C4-2B (cell line): Measurements from ENCODE around the gene SNX15.
"Not testable (repeated sequence)": the region's sequence is repeated elsewhere in the genome, so short reads cannot be mapped to it uniquely, and the experiment has no call there.

Experiments used
- H3K27ac ChIP-seq: fragments of 450-650 bp; 2 replicates; pipeline ENCODE4 v1.5.1; 2017
- CTCF ChIP-seq: fragments of 450-650 bp; conservative IDR thresholded peaks from 2 replicates; pipeline ENCODE4 v1.5.1; 2017; ENCODE audit warnings: mild to moderate bottlenecking
- ZFX ChIP-seq: fragments of 450-650 bp; IDR thresholded peaks from 2 replicates; pipeline ENCODE4 v1.6.1; 2017

The SNX15 gene

GRCh38 chr11:64996710-64997380 is 30.4 kb upstream of the SNX15 start, which contains the start of gene BATF2:
TSS of gene BATF2 (minus strand) at chr11:64996971. CDS start at chr11:64996914, 57 bp downstream.
- TF ChIP-seq CTCF: no peak
- no peak for TF ChIP-seq ZFX
- H3K27ac ChIP-seq: no peak within 1 kb of the TSS

- no peak overlapping the region for H3K27ac ChIP-seq
- TF ChIP-seq ZFX (no peak), CTCF (no peak)
These were observed 29.1 kb upstream of the SNX15 start for GRCh38 chr11:64998141-64998540.

GRCh38 chr11:64998690-64999431 is 28.4 kb upstream of the SNX15 start:
- no peak overlapping the region for H3K27ac ChIP-seq

GRCh38 chr11:64999478-64999877 is 27.8 kb upstream of the SNX15 start:
- no peak for TF ChIP-seq CTCF
- TF ChIP-seq ZFX: no peak

More at GRCh38 chr11:64998690-64999431, 28.4 kb upstream of the SNX15 start:
- TF ChIP-seq ZFX: no peak
- TF ChIP-seq CTCF: no peak

GRCh38 chr11:65002706-65003105 is 24.5 kb upstream of the SNX15 start:
- no peak overlapping the region for H3K27ac ChIP-seq
- TF ChIP-seq CTCF: no peak
- no peak for TF ChIP-seq ZFX

More at GRCh38 chr11:64999478-64999877, 27.8 kb upstream of the SNX15 start:
- no peak overlapping the region for H3K27ac ChIP-seq

GRCh38 chr11:65003282-65003681 is 24.0 kb upstream of the SNX15 start:
- no peak for TF ChIP-seq ZFX
- no peak for TF ChIP-seq CTCF
- no peak overlapping the region for H3K27ac ChIP-seq

GRCh38 chr11:65003968-65004367 is 23.3 kb upstream of the SNX15 start:
- H3K27ac ChIP-seq: not testable (repeated sequence)
